HG03135 (cell line): ENCODE data around the gene MUC20.
"Not testable (repeated sequence)": the region's sequence is repeated elsewhere in the genome, so short reads cannot be mapped to it uniquely, and the experiment has no call there.

ENCODE experiments used
- ATAC-seq: cut with Tn5 transposase; IDR thresholded peaks from one replicate; pipeline ENCODE4 v1.9.1; 2021; ENCODE audit warnings: mild to moderate bottlenecking, moderate library complexity; ENCODE audit not compliant: unreplicated experiment

Gene MUC20

GRCh38 chr3:195720831-195721506 is at the start of gene MUC20:
Gene MUC20 (plus strand): TSS chr3:195720978. CDS start chr3:195721008, 30 bp downstream.
- ATAC-seq: not testable (repeated sequence)

GRCh38 chr3:195671283-195671682 is 49.5 kb upstream of the MUC20 start:
- not testable (repeated sequence) for ATAC-seq

DNA sequence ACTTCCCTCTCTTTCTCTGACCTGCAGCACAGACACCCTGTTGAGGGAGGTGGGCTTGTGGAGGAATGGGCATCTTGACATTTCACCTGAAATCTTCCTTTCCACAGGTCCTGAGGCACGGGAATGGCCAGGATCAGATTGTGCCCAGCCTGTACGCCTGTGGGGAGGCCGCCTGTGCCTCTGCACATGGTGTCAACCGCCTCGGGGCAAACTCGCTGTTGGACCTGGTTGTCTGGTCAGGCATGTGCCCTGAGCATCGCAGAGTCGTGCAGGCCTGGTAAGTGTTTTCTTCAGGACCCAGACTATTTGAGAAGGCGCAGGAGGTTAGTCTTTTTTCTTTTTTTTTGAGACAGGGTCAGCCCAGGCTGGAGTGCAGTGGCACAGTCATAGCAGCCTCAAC is 47.1 kb upstream of the MUC20 start:
- not testable (repeated sequence) for ATAC-seq

- ATAC-seq: not testable (repeated sequence)
These were observed 42.3 kb upstream of the MUC20 start for GRCh38 chr3:195678391-195679015.

DNA sequence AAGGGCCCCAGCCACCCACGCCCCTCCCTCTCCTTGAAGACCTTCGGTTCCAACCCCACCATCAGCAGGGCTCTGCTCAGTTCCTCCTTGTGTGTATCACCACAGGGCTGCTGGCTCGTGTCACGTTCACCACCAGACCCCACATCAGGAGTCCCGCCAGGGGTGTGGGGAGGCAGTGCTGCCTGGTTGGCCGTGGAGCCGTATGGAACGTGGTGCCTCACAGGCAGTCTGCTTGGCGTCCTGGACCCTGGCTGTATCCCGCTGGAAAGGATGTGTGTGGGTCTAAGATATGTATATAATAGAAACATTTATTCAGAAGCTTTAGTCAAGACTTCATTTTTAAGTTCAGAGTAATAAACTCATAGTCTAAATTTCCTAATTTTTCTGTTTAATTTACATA is 40.1 kb upstream of the MUC20 start:
- not testable (repeated sequence) for ATAC-seq

GRCh38 chr3:195681458-195682103 is 39.2 kb upstream of the MUC20 start:
- not testable (repeated sequence) for ATAC-seq

DNA sequence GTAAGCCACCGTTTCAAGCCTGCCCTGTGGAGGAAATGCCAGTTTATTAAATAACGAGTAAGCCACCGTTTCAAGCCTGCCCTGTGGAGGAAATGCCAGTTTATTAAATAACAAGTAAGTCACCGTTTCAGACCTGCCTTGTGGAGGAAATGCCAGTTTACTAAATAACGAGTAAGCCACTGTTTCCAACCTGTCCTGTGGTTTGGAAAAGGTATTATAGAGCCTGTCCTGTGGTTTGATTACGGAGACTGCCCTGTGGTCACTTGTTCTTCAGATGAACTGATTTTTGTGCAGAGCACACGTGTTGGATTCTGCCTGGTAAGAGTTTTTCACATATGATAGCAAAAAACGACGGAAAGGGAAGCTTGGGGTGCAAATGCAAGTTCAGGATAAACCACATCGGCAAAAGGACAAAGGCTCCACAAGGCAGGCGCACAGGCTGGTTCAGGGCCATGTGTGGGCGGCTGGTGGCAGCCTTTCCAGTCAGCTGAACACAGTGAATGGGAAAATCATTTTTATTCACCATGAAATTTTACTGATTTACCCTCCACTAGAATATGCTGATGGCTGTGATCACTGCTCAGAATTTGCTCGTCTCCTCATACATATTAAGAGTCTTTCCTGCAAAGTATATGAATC is 38.6 kb upstream of the MUC20 start:
- not testable (repeated sequence) for ATAC-seq

- ATAC-seq: not testable (repeated sequence)
These were observed 36.9 kb upstream of the MUC20 start for GRCh38 chr3:195683722-195684526.

GRCh38 chr3:195684527-195685257 is 36.1 kb upstream of the MUC20 start:
- not testable (repeated sequence) for ATAC-seq

GRCh38 chr3:195686537-195687208 is 34.1 kb upstream of the MUC20 start:
- ATAC-seq: not testable (repeated sequence)

GRCh38 chr3:195687209-195687760 is 33.5 kb upstream of the MUC20 start:
- not testable (repeated sequence) for ATAC-seq

GRCh38 chr3:195688471-195689183 is 32.2 kb upstream of the MUC20 start:
- not testable (repeated sequence) for ATAC-seq

- not testable (repeated sequence) for ATAC-seq
These were observed 31.4 kb upstream of the MUC20 start for GRCh38 chr3:195689184-195690070.

DNA sequence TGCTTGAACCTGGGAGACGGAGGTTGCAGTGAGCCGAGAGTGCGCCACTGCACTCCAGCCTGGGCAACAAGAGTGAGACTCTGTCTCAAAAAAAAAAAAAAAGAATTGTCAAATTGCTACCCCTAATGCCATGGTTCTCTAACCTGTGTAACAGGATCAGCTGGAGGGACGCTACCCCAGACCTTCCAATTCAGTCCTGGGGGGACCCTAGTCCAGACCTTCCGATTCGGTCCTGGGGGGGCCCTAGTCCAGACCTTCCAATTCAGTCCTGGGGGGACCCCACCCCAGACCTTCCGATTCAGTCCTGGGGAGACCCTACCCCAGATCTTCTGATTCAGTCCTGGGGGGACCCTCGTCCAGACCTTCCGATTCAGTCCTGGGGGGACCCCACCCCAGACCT is 29.8 kb upstream of the MUC20 start:
- no peak for ATAC-seq

GRCh38 chr3:195691596-195692353 is 29.0 kb upstream of the MUC20 start:
- ATAC-seq: not testable (repeated sequence)

DNA sequence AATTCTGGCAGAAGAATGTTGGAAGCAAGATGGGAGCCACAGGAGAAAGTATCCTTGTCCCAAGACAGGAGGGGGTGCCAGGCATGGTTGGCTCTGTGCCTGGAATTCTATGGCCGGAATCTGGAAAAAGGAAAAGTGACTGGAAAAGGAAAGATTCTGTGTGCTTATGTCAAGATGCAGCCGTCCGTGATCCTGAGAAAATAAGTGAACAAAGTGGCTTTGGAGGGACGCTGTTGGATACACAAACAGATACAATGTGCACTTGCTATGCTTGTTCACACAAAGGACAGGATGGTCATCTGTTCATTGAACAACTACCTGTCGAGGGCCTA is 28.5 kb upstream of the MUC20 start:
- no peak for ATAC-seq
